Loucy (cell line): ENCODE measurements around the gene SQSTM1.
"Not testable (repeated sequence)": the region's sequence is repeated elsewhere in the genome, so short reads cannot be mapped to it uniquely, and the experiment has no call there.

Experiments used
- H2AFZ ChIP-seq: fragments of 200-600 bp; sonication (generic); 2 replicates; pipeline ENCODE4 v1.6.0; 2016; ENCODE audit warnings: antibody characterized with exemption, mild to moderate bottlenecking, low read length, moderate library complexity
- H3F3A ChIP-seq: fragments of 200-600 bp; 2 replicates; pipeline ENCODE4 v1.6.0; 2016; ENCODE audit warnings: antibody characterized with exemption, low read depth, mild to moderate bottlenecking
- H3K27me3 ChIP-seq: fragments of 200-600 bp; sonication (generic); 2 replicates; pipeline ENCODE4 v1.6.1; 2014; ENCODE audit warnings: low read length, mild to moderate bottlenecking; ENCODE audit not compliant: insufficient read depth, poor library complexity, severe bottlenecking
- H3K36me3 ChIP-seq: fragments of 200-600 bp; sonication (generic); 2 replicates; pipeline ENCODE4 v1.6.1; 2016; ENCODE audit warnings: low read length; ENCODE audit not compliant: insufficient read depth
- H3K4me1 ChIP-seq: fragments of 200-600 bp; sonication (generic); 2 replicates; pipeline ENCODE4 v1.5.1; 2014; ENCODE audit warnings: low read length, mild to moderate bottlenecking; ENCODE audit not compliant: insufficient read depth, poor library complexity, severe bottlenecking
- H3K4me2 ChIP-seq: fragments of 200-600 bp; sonication (generic); 2 replicates; pipeline ENCODE4 v1.6.0; 2014; ENCODE audit warnings: antibody characterized with exemption, low read length, low read depth, mild to moderate bottlenecking; ENCODE audit not compliant: poor library complexity, severe bottlenecking
- H3K4me3 ChIP-seq: fragments of 200-600 bp; sonication (generic); 2 replicates; pipeline ENCODE4 v1.5.1; 2014; ENCODE audit warnings: low read length, mild to moderate bottlenecking, mixed read lengths; ENCODE audit not compliant: poor library complexity, severe bottlenecking
- H3K79me2 ChIP-seq: fragments of 200-600 bp; sonication (generic); 2 replicates; pipeline ENCODE4 v1.6.1; 2014; ENCODE audit warnings: low read length; ENCODE audit not compliant: insufficient read depth
- H3K9ac ChIP-seq: fragments of 200-600 bp; sonication (generic); 2 replicates; pipeline ENCODE4 v1.6.0; 2014; ENCODE audit warnings: mild to moderate bottlenecking, low read depth, low read length, moderate library complexity; ENCODE audit not compliant: poor library complexity, severe bottlenecking
- H3K9me2 ChIP-seq: fragments of 200-600 bp; sonication (generic); replicated peaks from 2 replicates; pipeline ENCODE4 v1.6.1; 2016; ENCODE audit warnings: low read depth, low read length, mixed read lengths
- H3K9me3 ChIP-seq: fragments of 200-600 bp; sonication (generic); 2 replicates; pipeline ENCODE4 v1.6.1; 2014; ENCODE audit warnings: mild to moderate bottlenecking, antibody characterized with exemption, low read length, low read depth; ENCODE audit not compliant: insufficient read depth
- H4K20me1 ChIP-seq: fragments of 200-600 bp; sonication (generic); 2 replicates; pipeline ENCODE4 v1.6.0; 2014; ENCODE audit warnings: antibody characterized with exemption, low read length, mild to moderate bottlenecking; ENCODE audit not compliant: insufficient read depth, poor library complexity, severe bottlenecking
- EZH2phosphoT487 ChIP-seq: fragments of 200-600 bp; IDR thresholded peaks from 2 replicates; pipeline ENCODE4 v1.6.1; 2018; ENCODE audit warnings: antibody characterized with exemption, mild to moderate bottlenecking, moderate library complexity, borderline replicate concordance
- TF ChIP-seq, protein P1 (sequence below): fragments of 200-600 bp; sonication (generic); conservative IDR thresholded peaks from 2 replicates; pipeline ENCODE4 v1.5.1; 2014; ENCODE audit warnings: mild to moderate bottlenecking, antibody characterized with exemption, low read length

Gene SQSTM1

DNA sequence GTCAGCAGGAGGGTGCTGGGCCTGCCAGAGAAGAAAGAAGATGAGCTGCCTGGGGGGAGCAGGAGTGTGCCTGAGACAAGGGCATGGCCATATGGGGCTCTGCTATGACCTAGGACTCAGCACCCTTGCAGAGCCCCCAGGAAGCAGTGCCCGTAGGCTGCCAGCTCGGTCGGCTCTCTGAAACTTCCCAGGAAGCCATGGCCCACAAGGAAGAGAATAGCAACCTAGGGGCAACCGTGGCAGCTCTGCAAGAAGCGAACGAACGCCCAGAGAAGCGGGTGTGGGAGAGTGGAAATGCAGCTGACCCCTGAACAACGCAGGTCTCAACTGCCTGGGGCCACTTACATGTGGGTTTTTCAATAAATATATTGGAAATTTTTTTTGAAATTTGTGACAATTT lies 37.6 kb upstream of the SQSTM1 start:
- no peaks in the 10 kb centered on the region for H3K9me2 ChIP-seq
- no peaks in the 10 kb centered on the region for H4K20me1 ChIP-seq
- no peak for TF ChIP-seq EZH2phosphoT487
- TF ChIP-seq, protein P1, sequence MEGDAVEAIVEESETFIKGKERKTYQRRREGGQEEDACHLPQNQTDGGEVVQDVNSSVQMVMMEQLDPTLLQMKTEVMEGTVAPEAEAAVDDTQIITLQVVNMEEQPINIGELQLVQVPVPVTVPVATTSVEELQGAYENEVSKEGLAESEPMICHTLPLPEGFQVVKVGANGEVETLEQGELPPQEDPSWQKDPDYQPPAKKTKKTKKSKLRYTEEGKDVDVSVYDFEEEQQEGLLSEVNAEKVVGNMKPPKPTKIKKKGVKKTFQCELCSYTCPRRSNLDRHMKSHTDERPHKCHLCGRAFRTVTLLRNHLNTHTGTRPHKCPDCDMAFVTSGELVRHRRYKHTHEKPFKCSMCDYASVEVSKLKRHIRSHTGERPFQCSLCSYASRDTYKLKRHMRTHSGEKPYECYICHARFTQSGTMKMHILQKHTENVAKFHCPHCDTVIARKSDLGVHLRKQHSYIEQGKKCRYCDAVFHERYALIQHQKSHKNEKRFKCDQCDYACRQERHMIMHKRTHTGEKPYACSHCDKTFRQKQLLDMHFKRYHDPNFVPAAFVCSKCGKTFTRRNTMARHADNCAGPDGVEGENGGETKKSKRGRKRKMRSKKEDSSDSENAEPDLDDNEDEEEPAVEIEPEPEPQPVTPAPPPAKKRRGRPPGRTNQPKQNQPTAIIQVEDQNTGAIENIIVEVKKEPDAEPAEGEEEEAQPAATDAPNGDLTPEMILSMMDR, result no peak
- no peaks in the 10 kb centered on the region for H3K9me3 ChIP-seq
- no peak overlapping the region for H3K4me2 ChIP-seq
- H3K79me2 ChIP-seq, result no peaks in the 10 kb centered on the region
- H3K9ac ChIP-seq, result no peak overlapping the region
- no peaks in the 10 kb centered on the region for H3F3A ChIP-seq
- no peaks in the 10 kb centered on the region for H3K27me3 ChIP-seq
- no peak overlapping the region for H2AFZ ChIP-seq
- peaks cover 4% of the 10 kb centered on the region; the same call in 1 of the 2 replicates for H3K36me3 ChIP-seq
- H3K4me3 ChIP-seq, result no peak overlapping the region
- H3K4me1 ChIP-seq, result no peaks in the 10 kb centered on the region

DNA sequence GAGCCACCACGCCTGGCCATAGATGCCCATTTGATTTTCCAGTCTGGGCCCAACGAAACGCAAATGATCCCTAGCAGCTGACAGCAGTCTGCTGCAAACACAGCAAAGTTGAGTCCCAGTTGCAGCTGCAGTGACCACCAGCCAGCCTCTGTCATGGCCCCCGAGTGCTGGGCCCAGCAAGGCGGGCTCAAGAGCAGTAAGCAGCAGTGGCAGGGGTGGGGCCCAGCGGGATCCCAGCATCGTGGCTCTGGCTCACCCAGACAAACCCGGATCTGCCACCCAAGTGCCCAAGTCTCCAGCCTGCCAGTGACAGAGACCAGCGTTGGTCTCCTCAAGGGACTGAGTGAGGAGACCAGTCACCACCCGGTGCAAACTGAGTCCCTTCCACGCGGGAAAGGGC lies 33.8 kb upstream of the SQSTM1 start:
- Histone ChIP-seq H3K9me3 (no peaks in the 10 kb centered on the region), H3K79me2 (no peaks in the 10 kb centered on the region), H4K20me1 (no peaks in the 10 kb centered on the region), H3K4me2 (no peak overlapping the region), H3K4me3 (no peak overlapping the region), H3K9ac (no peak overlapping the region), H2AFZ (no peak overlapping the region), H3K36me3 (no peaks in the 10 kb centered on the region), H3K9me2 (no peaks in the 10 kb centered on the region), H3K27me3 (no peaks in the 10 kb centered on the region), H3K4me1 (no peaks in the 10 kb centered on the region), H3F3A (no peaks in the 10 kb centered on the region)
- TF ChIP-seq, protein P1, result no peak
- no peak for TF ChIP-seq EZH2phosphoT487

DNA sequence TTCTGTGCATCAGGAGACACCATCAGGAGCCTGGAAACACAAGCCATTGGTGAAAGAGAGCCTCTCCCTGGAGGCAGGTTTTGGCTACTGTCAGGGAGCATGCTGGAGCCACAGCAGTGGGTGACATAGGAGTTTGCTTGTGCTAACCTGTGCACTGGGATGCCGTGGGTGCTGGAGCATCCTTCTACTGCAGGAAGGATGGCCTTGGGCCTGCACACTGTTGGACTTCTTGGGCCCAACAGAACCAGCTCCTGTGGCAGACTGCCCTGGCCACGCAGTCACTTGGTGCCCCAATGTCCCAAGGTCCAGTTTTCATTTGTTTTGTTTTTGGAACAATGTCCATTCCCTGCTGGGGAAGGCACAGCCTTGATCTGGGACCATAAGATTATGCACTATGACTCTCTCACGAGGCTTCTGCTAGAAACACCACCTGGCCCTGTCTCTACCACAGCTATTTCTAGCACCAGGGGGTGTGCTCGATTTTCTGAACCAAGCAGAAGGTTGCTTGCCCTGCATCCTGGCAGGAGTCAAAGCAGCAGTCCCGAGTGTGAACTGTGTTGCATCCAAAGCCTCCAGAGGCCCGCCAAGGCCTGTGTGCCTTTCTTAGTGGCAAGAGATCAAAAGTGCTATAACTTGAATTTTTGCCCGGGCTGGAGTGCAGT lies 32.4 kb upstream of the SQSTM1 start:
- Histone ChIP-seq H3K9me2 (no peaks in the 10 kb centered on the region), H3K4me2 (no peak overlapping the region), H3F3A (no peaks in the 10 kb centered on the region), H3K9ac (no peak overlapping the region), H3K27me3 (no peaks in the 10 kb centered on the region), H2AFZ (no peak overlapping the region), H3K4me1 (peaks cover 3% of the 10 kb centered on the region), H3K36me3 (no peaks in the 10 kb centered on the region), H3K79me2 (no peaks in the 10 kb centered on the region), H3K4me3 (no peak overlapping the region), H4K20me1 (no peaks in the 10 kb centered on the region), H3K9me3 (no peaks in the 10 kb centered on the region)
- no peak for TF ChIP-seq EZH2phosphoT487
- TF ChIP-seq, protein P1, result no peak

DNA sequence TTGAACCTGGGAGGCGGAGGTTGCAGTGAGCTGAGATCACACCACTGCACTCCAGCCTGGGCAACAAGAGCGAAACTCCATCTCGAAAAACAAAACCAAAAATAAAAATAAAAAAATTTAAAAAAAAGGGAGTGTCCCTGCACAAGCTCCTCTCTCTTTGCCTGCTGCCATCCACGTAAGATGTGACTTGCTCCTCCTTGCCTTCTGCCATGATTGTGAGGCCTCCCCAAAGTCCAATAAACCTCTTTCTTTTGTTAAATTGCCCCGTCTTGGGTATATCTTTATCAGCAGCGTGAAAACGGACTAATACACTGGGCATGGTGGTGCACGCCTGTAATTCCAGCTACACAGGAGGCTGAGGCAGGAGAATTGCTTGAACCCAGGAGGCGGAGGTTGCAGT lies 31.4 kb upstream of the SQSTM1 start:
- not testable (repeated sequence) for H3K4me3 ChIP-seq, H3K9ac ChIP-seq, H3K9me3 ChIP-seq, H2AFZ ChIP-seq, H3F3A ChIP-seq, H3K9me2 ChIP-seq, H3K4me2 ChIP-seq, H3K4me1 ChIP-seq, H3K79me2 ChIP-seq, H4K20me1 ChIP-seq, H3K27me3 ChIP-seq, H3K36me3 ChIP-seq
